ENCODE measurements around the gene OR5A1. TPM values are rescaled to one million over a fixed set of nuclear protein-coding genes. Genes with fewer than 3 reads are reported as not detected.

Gene OR5A1
- total RNA-seq, 1 experiment from 2014 or later = not detected

DNA sequence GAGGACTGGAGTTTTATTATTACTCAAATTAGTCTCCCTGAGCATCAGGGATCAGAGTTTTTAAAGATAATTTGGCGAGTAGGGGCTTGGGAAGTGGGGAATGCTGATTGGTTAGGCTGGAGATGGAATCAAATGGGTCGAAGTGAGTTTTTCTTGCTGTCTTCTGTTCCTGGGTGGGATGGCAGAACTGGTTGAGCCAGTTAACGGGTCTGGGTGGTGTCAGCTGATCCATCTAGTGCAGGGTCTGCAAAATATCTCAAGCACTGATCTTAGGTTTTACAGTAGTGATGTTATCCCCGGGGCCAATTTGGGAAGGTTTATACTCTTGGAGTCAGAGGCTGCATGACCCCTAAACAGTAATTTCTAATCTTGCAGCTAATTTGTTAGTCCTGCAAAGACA is 11.1 kb upstream of the OR5A1 start:
- DNase-seq (ENCODE audit: low spot score) = no peak
- H3K9me3 ChIP-seq (ENCODE audit: low read depth, low read length, poor library complexity, severe bottlenecking) = no peaks in the 10 kb centered on the region
- no peaks in the 10 kb centered on the region for H3K36me3 ChIP-seq (ENCODE audit: insufficient read depth, low read length, poor library complexity, severe bottlenecking)
- peaks cover 16% of the 10 kb centered on the region for H3K4me1 ChIP-seq (ENCODE audit: insufficient read depth, low read length, poor library complexity, severe bottlenecking)
- no peak overlapping the region for H3K27ac ChIP-seq (ENCODE audit: low read depth, low read length, poor library complexity, severe bottlenecking)
- TF ChIP-seq, protein P1, sequence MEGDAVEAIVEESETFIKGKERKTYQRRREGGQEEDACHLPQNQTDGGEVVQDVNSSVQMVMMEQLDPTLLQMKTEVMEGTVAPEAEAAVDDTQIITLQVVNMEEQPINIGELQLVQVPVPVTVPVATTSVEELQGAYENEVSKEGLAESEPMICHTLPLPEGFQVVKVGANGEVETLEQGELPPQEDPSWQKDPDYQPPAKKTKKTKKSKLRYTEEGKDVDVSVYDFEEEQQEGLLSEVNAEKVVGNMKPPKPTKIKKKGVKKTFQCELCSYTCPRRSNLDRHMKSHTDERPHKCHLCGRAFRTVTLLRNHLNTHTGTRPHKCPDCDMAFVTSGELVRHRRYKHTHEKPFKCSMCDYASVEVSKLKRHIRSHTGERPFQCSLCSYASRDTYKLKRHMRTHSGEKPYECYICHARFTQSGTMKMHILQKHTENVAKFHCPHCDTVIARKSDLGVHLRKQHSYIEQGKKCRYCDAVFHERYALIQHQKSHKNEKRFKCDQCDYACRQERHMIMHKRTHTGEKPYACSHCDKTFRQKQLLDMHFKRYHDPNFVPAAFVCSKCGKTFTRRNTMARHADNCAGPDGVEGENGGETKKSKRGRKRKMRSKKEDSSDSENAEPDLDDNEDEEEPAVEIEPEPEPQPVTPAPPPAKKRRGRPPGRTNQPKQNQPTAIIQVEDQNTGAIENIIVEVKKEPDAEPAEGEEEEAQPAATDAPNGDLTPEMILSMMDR (conservative IDR thresholded peaks at IDR 0.05; ENCODE audit: low read depth, low read length) = no peak
- TF ChIP-seq EZH2 (IDR thresholded peaks at IDR 0.05; ENCODE audit: borderline replicate concordance, low read depth, low read length, poor library complexity, severe bottlenecking) = no peak
- CTCF ChIA-PET = no interaction called here
- POLR2A ChIA-PET (ENCODE audit: low non-redundant PET) = no interaction called here
- intact Hi-C loops (cut with micrococcal nuclease; ENCODE audit: unreplicated experiment) = loop anchor here (5.0 kb wide), 2 partner anchors 208 to 268 kb away; no protein-coding TSS in a partner anchor
- no peak overlapping the region for H3K4me3 ChIP-seq (ENCODE audit: low read depth, low read length, poor library complexity, severe bottlenecking)
- BruUV-seq (replicated peaks) = no TSS peak
- no peaks in the 10 kb centered on the region for H3K27me3 ChIP-seq (replicated peaks; ENCODE audit: insufficient read depth, low read depth, low read length, poor library complexity)

DNA sequence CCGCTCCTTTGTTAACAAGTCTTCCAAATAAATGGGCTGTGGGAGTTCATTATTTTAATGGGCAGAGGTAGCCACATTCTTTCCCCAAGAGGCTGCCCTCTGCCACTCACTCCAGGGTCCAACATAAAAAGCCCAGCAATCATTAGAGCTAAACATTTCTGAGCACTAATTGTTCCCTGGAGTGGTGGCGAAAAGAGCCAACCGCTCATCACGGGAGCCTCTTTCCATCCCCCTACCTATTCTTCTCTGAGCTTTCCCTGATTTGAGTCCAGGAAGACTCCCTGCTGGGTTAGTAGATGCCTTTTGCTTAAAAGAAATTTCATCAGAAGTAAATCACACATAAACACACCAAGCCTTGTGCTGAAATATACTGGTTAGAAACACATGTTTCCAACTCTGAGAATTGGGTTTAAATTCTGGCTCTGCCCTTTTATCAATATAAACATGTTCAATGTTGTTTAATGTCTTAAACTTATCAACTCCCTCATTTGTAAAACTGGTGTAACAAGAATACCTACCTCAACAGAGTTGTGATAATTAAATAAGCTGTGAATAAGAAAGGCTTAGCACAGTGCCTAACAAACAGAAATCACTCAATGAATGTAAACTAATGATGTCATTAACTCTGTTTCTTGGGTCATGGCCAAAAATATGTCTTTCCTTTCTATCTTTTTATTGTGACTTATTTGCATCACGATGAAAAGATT is 9.8 kb upstream of the OR5A1 start, which contains the start of gene OR5A2:
OR5A2 (minus strand) TSS at position 53 of the 707 bp plus-strand sequence. CDS start 3,460 bp downstream, outside the sequence.
- no TSS peak for BruUV-seq (replicated peaks)
- TF ChIP-seq, protein P1 (conservative IDR thresholded peaks at IDR 0.05; ENCODE audit: low read depth, low read length) = no peak
- no peak for TF ChIP-seq EZH2 (IDR thresholded peaks at IDR 0.05; ENCODE audit: borderline replicate concordance, low read depth, low read length, poor library complexity, severe bottlenecking)
- ChIA-PET CTCF (interaction anchor here (1.1 to 1.8 kb wide), 2 partner anchors 255 to 268 kb away, joined by 9 to 11 read pairs; partner anchors contain the start of gene DTX4), POLR2A (ENCODE audit: low non-redundant PET) (interaction anchor here (0.5 to 0.7 kb wide), 3 partner anchors 184 to 265 kb away, joined by 3 read pairs; partner anchors contain the start of gene PATL1)
- Histone ChIP-seq H3K4me3 (ENCODE audit: low read depth, low read length, poor library complexity, severe bottlenecking) (no peak within 1 kb of the TSS), H3K36me3 (ENCODE audit: insufficient read depth, low read length, poor library complexity, severe bottlenecking) (no peaks in the 10 kb centered on the region), H3K9me3 (ENCODE audit: low read depth, low read length, poor library complexity, severe bottlenecking) (no peaks in the 10 kb centered on the region), H3K27ac (ENCODE audit: low read depth, low read length, poor library complexity, severe bottlenecking) (peak within 1 kb of the TSS; percentile 79), H3K27me3 (replicated peaks; ENCODE audit: insufficient read depth, low read depth, low read length, poor library complexity) (no peaks in the 10 kb centered on the region), H3K4me1 (ENCODE audit: insufficient read depth, low read length, poor library complexity, severe bottlenecking) (peaks cover 16% of the 10 kb centered on the region)
- DNase-seq (ENCODE audit: low spot score) = peak; percentile 97
- intact Hi-C loops (cut with micrococcal nuclease; ENCODE audit: unreplicated experiment) = loop anchor here (5.0 kb wide), 2 partner anchors 209 to 269 kb away; no protein-coding TSS in a partner anchor

DNA sequence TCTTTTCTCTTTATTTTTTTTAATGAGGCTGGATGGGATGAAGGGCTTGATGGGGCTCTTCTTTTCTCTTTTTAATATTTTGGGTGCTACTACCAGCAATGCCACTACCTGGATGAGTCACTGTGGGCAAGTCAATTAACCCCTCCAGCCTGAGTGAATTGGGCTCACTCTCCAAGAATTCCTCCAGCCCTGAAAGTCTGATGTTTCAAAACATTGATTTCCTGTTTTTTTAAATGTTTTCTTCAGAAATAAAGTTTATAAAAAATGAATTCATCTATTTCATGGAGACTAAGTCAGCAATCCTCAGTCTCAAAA is 9.2 kb upstream of the OR5A1 start:
- Histone ChIP-seq H3K9me3 (ENCODE audit: low read depth, low read length, poor library complexity, severe bottlenecking) (no peaks in the 10 kb centered on the region), H3K4me1 (ENCODE audit: insufficient read depth, low read length, poor library complexity, severe bottlenecking) (peaks cover 16% of the 10 kb centered on the region), H3K27me3 (replicated peaks; ENCODE audit: insufficient read depth, low read depth, low read length, poor library complexity) (no peaks in the 10 kb centered on the region), H3K27ac (ENCODE audit: low read depth, low read length, poor library complexity, severe bottlenecking) (peak overlapping the region; percentile 79), H3K36me3 (ENCODE audit: insufficient read depth, low read length, poor library complexity, severe bottlenecking) (no peaks in the 10 kb centered on the region), H3K4me3 (ENCODE audit: low read depth, low read length, poor library complexity, severe bottlenecking) (no peak overlapping the region)
- no peak for TF ChIP-seq EZH2 (IDR thresholded peaks at IDR 0.05; ENCODE audit: borderline replicate concordance, low read depth, low read length, poor library complexity, severe bottlenecking)
- TF ChIP-seq, protein P1 (conservative IDR thresholded peaks at IDR 0.05; ENCODE audit: low read depth, low read length) = no peak
- ChIA-PET POLR2A (ENCODE audit: low non-redundant PET) (interaction anchor here (0.5 kb wide), 1 partner anchor 184 kb away, joined by 3 read pairs; no protein-coding TSS in a partner anchor), CTCF (interaction anchor here (1.1 to 1.8 kb wide), 2 partner anchors 255 to 269 kb away, joined by 9 to 11 read pairs; partner anchors contain the start of gene DTX4)
- intact Hi-C loops (cut with micrococcal nuclease; ENCODE audit: unreplicated experiment) = loop anchor here (5.0 kb wide), 2 partner anchors 210 to 270 kb away; no protein-coding TSS in a partner anchor
- BruUV-seq (replicated peaks) = no TSS peak
- DNase-seq (ENCODE audit: low spot score) = no peak
